Activated naive CD4-positive, alpha-beta T cell treated with anti-CD3 and anti-CD28 coated beads, Interleukin-2, amount 50 U/mL, for 16 hours (primary cell): ENCODE measurements around the gene TTC39B.

Experiments
- DNase-seq: peaks from one replicate; pipeline ENCODE4 v3.0.0-alpha.2; 2020

TTC39B gene

DNA sequence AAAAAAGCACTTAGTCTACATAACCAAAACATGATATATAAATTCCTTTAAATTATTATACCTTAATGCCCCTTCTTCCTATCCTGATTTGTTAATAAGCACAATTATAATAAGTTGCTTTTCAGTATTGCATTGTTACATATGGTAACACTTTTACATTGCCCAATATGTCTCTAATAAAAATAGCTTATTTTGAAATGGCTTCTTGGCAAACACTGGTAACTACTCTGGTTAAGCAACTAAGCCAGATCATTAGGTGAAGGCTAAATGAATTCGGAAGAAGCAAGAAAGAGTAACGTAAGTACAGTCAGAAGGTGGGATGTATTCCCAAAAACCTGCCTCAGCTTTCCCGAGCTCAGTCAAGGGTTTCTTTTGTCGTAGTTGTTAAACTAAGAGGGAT is 85.3 kb downstream of the TTC39B start:
- no peak for DNase-seq

DNA sequence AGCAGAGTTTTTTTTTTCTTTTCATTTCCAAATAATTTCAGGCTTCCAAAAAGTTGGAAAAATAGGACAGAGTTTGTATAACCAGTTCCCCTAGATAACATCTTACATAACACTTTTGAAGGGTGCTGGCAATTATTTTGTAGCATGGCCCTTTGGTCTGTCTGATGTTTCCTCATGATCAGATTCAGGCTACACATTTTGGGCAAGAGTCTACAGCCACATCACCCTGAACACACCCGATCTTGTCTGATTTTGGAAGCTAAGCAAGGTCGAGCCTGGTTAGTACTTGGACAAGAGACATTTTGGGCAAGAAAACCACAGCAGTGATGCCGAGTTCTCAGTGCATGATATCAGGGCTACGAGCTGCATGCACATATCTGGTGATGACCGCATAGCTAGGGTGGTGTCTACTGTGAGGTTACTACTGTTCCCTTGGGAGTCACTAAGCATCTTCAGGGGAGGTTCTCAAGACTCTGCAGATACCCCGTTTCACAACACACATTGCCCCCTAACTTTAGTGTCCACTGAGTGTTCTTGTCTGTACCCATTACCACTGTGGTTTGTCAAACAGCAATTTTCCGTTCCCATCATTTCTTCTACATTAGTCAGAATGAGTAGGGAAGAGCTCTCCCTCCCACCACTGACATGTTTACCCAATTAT is 86.2 kb downstream of the TTC39B start:
- no peak for DNase-seq

DNA sequence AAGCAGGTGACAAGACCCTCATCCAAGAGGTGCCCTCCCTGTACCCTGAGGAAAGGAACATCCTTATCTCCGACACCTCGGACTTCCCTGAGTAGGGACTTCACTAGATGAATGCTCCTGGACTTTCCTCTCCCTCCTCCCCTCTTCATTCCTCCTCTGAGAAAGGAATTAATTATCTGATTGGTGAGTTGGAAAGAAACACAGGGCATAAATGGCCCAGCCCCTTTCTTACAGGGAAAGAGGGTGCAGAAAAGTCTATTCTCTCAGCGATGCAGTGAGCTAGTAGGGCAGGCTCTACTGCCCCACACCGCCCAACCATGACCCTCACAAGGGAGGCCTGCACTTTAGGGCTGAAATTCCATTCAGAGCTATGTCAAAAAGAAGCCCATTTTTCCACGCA is 87.5 kb downstream of the TTC39B start:
- no peak for DNase-seq

DNA sequence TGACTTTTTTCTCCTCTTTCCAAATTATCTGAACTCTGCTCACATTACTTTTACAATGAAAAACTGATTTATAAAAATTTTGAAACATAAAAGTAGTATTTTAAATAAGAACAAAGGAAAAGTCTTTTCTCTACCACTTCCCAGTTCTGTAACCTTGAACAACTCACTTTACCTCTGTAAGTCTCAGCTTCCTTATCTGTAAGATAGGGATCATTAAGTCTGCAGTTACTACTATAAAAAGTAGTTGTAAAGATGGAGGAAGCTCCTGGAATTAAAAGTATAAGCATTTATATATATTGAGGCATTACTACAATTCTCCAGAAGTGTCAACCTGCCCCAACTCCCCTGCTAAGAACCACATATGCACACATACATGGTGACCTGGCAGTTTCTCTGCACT is 88.0 kb downstream of the TTC39B start:
- DNase-seq, result no peak

DNA sequence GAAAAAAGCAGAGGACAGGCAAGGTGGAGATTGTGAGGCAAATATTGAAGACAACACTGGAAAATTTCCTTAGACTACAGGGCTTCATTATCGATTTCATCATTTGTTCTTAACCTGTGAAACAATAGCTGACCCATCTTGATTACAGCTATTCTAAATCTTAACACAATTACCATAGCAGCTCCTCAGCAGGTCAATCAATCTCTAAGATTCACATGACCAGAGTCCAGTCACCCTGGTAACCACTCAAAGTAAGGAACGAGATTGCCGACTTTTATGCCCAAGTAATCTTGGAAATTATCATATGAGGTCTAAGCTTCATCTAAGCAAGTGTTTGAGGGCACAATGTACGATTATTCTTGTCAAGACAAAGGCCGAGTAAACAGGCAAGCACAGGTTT is 93.8 kb downstream of the TTC39B start:
- no peak for DNase-seq

DNA sequence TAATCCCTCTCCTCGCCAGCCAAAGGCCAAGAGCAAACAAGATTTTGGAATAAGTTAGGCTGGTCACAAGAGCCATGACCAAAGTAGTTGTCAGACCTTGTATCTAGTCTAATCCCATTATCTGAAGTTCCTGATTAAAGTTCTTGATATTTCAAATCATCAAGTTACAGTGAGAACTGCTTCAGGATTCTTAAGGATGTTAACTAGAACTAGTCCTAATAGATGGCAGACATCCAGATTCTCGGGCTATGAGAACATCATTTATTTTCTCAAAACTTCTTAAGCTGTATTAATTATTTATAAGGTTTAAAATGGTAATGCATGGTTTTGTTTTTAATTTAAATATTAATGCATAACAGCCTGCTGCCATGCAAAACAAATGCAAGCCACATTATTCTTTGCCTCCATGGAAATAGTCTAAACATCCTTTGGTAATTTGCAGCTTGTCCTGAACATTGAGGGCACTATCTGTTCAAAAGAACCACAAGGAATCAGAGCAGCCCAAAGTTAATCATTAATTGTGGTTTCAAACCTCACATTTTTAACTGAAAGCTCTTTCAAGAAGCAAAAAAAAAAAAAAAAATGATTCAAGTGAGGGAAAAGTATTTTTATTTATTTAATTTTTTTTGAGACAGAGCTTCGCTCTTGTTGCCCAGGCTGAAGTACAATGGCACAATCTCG is 95.1 kb downstream of the TTC39B start:
- DNase-seq, result no peak

DNA sequence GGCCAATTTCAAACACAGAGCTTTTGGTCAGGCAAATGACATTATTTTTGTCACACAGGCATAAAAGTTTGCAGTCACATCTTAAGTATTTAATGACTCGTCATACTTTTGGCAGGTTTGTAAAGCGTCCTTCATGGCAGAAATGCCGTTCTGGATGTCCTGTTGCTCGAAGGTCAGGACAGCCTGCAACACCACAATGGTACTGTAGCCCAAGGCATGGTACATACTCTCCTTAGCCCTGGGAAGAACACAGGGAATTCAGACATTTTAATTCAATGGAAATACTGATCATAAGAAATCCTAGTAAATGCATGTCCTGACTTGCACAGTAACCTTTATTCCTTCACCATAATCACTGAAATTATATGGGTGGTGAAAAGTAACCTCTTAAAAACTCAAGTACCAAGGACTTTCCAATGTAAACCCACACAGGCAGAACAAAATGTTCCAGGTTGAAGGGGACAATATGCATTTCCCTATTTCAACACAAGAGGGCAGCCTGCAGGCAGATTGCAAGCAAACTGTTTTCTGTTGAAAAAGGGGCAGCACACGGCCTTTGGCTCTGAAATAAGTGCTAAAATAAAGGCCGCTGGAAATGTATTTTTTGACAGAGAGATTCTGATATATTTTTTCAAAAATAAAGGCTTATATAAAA is 95.7 kb downstream of the TTC39B start:
- peak; percentile 46 for DNase-seq

DNA sequence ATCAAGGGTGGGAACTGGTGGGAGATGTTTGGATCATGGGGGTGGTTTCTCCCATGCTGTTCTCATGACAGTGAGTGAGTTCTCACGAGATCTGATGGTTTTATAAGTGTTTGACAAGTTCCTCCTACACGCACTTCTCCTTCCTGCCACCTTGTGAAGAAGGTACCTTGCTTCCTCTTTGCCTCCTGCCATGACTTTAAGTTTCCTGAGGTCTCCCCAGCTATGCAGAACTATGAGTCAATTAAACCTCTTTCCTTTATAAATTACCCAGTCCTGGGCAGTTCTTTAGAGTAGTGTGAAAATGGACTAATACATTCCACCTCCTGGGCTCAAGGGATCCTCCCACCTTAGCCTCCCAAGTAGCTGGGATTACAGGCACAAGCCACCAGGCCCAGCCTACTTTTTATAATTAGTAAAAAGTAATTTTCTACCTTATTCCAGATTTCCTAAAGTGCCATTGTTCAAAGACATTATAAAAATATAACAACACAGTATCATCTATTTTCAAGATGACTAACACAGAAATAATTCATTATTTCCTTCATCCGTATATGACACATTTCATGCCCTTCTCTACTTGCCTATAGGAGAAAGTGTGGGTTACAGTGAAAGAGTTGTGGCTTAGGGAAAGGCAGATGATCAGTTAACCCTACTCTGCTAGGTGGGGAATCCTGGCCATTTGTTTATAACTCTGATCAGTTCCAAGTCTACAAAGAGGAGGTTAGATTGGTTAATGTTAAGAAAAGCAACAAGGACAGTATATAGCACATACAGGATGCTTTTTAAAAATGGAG is 99.9 kb downstream of the TTC39B start:
- DNase-seq, result no peak

DNA sequence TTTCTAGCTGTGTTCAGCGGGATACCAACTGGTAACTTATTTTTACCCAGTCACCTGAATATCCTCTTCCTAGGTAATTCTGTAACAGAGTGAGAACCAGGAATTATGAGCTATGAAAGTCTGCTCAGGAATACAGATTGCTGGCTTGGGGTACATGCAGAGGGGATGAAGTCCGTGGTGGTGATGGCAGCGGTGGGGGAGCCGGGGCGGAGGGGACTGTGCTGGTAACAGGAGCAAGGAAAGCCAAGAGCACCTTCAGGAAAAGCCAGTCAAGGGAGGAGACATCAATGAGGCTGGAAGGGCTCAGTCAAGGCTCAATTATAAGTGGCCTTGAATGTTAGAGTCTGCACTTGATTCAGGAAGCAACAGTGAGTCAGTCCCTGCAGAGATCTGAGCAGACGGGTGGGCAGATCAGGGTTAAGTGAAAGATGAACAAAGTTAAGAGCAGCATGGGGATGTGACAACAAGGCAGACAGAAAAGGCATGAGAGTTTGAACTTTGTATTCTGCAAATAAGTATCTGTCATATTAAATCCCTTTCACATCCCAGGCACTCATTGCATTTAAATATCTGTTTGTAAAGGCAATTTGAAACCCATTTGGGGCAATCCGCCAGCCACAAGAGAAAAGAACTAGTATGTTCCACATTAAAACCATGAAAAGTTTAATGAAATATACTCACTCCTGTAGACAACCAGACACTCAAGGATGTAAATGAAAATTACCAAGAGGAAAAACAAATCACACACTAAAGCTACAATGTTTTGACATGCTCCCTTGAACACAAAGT is 101.2 kb downstream of the TTC39B start:
- no peak for DNase-seq

DNA sequence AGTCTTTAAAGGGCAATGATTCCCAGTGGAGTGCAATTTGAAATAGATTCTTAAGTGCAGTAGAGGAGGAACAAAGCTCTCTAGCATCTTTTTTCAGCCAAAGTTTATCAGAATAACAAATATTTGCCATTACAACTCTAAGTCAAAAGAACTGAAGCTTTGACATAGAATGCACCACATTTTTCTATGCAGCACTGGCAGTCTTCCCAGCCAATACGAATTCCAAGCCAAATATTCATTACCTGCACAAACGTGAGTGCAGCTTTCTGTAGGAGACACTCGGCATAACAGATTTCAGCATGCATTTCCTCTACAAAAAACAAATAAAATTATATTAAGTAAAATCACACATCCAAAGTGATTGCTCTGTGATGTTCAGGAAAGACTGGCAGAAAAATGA is 103.4 kb downstream of the TTC39B start:
- no peak for DNase-seq

DNA sequence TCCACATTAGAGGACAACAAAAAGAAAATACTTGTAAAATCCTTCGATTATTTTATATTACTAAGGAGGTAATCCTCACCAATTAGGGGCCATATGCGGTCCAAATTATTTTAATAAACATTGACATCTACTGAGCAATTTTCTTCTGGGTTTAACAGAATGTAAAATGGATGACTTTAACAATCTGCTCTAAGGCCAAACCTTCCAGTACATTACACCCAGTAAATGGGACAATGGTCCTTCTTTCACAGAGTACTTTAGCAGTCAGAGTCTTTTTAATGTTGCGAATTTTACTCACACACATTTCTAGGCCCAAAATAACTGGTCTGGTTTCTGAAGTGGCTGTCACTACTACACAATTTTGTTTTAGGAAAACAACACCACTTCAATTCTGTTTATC is 106.9 kb downstream of the TTC39B start:
- DNase-seq, result no peak

DNA sequence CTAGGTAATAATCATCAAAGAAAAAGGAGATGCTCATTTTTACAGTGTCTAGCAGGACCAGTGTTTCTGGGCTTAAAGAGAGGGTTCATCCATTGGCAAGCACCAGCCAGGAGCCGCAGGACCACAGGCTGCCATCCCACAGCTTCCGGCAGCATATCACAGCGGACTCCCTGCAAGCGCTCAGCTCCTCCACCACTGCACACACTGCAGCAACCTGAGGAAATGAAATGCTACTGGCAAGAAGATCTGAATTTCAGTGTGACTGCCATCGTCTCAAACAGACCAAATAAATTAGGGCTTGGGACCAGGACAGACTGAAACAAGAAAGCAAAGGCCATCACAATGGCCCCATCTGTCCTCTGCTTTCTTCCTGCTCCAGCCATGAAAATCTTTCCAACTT is 114.2 kb downstream of the TTC39B start:
- no peak for DNase-seq

DNA sequence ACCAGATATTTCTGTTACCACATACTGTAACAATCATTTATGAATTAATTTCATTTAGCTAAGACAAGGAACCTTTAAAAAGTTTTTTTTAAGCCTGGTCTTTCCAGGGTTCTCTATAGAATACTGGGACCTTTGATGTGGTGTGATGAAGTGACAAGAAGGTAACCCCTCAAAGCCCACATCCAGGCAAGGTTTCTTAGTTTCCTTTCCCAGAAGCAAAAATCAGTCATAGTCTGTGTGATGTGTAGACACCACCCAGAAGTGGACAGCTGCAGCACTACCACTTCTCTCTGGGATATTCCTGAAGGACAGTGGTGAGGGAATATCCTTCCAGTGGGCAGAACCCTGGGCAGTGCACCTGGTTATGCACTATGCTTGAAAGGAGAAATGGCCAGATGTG is 115.6 kb downstream of the TTC39B start:
- DNase-seq, result no peak

DNA sequence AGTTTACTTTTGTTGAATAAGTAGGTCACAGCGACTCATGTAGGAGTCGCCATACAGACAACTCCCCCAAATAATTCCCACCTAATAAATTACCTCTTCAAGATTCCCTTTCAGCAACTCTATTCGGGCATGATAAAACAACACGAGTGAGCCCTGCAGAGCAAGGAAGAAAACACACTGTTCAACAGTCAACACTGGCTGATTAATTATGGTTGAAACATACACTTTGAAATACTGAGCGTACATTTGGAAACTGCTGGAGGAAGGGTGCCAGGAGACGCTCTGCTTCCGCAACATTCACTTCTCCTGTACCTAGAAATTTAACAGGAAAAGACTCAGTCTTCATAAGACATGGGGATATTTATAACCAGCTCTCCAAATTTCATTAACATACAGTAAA is 117.5 kb downstream of the TTC39B start:
- DNase-seq, result no peak

DNA sequence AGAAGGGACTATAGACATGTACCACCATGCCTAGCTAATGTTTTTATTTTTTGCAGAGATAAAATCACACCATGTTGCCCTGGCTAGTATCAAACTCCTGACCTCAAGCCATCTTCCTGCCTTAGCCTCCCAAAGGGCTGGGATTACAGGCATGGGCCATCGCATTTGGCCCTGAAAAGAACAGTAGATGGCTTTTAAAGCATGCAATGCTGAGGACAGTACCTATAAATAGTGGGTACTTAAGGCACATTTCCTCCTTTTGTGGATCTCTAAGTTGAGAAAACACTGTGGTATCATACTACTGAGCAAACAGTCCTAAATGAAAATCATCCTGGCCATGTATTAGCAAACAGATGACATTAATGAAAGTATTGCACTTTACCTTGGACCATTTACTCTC is 119.4 kb downstream of the TTC39B start:
- DNase-seq, result no peak

DNA sequence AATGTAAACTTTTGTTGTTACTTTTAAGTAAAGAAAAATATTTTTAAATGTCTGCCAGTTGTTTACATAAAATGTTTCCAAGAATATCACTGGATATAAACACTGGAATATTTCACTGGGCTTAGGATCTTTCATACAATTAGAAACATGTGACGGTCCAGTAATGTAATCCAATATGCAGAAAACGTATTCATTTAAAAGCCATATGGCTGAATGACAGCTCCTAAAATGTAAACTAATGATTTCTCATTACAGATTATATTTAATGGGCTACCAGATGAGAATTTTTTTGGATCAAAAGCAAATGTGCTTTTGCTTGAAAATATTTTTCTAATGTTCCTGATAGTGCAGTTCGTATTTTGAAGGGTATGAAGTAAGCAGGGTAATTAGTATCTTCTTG is 124.3 kb downstream of the TTC39B start:
- DNase-seq, result no peak

DNA sequence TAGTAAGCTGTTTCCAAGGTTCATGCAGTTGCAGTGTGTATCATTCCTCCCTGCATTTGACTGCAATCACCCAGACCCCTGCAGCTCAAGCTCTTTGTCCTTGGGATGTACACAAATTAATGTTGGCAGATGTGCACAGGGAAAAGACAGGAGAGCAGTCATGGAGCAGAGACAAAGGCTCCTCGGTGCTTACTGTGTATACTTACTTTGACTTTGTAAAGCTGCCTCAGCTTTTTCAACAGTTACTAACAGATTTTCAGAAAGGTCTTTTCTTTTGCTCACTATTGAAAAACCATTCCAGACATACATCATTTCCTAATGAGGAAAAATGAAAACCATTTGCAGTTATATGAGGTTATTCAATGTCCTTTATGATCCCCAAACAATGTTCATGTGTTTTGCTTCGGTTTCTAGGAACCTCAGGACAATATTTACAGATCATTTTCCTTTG is 124.9 kb downstream of the TTC39B start:
- DNase-seq, result no peak

DNA sequence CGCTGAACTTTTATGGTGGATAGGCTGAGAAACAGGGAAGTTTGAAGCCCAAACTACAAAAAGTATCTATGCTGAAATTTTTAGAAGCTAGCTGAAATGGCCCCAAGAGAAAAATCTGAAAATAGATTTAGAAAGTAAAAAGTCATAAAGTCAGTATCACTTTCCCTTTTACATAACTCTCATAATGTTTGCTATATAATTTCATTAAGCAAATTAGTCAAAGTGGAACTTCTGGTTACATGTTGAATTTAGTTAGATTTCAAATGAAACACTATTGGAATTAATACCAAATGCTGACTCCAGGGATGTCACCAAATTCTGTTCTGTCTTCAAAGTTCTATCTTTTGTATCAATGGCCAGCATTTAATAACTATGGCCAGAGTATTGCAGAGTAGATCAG is 126.9 kb downstream of the TTC39B start:
- no peak for DNase-seq

DNA sequence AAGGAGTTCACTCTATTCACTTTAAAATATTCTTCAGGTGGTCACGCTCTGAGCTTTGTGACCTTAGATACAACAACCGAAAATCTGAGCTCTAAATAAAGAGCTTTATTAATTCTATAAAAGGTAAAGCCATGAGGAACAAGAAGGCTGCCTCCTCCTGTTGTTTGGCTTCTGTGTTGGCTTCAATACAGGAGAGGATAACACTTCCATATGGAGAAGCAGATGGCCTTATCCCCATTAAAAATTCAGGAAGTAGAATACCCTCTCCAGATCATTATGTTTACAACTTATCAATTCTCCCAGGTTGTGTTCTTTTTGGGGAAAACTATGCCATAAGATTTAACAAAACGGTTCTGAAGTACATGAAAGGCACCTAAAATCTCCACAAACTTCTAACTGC is 128.4 kb downstream of the TTC39B start:
- no peak for DNase-seq

DNA sequence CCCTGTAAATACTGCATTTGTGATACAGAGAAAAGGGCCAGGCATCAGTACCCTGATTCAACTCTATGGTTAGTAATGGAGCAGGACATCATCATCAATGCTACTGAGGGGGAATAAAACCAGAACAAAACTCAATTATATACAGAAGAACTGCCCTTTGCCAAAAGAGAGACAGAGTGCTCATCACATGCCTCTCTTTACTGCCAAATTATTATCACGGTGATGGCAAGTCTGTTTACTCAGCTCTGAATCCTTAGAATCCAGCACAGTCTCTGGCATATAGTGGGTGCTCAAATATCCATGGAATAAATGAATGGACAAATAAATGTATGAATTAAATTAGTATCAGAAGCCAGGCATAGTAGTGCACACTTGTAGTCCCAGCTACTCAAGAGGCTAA is 130.2 kb downstream of the TTC39B start:
- DNase-seq, result no peak

DNA sequence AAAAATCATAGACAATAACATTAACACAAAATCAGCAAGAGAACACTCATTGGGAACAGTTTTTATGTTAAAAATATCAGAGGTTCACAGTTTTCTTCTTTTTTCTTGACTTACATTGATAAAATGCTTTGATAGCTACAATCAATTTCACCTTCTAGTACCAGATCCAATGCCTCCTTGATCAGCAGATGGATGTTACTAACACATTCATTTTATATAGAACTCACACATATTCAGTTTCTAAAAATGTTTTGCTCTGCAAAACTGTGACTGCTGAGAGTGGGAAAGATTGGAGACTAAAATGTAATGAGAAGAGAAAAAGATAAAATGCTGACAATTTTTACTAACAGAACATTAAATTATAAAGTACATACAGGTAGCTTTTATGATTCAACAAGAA is 143.1 kb downstream of the TTC39B start:
- no peak for DNase-seq

DNA sequence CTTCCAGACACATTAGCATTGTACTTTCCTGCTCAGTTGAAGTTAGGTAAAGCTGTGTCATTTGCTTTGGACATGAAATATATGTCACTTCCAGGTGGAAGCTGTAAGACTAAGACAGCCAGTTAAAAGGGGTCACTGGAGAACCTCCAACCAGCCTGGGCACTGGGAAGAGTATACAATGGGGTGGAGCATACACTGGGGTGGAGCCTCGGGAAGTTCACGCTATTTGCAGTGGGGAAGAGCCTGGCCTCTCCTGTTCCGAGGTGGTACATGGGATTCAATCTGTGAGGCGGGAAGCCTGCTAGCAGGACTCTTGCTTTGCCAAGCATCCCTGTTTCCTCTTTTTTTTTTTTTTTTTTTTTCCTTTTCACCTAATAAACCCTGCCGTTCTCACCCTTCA is 145.3 kb downstream of the TTC39B start:
- DNase-seq, result no peak

DNA sequence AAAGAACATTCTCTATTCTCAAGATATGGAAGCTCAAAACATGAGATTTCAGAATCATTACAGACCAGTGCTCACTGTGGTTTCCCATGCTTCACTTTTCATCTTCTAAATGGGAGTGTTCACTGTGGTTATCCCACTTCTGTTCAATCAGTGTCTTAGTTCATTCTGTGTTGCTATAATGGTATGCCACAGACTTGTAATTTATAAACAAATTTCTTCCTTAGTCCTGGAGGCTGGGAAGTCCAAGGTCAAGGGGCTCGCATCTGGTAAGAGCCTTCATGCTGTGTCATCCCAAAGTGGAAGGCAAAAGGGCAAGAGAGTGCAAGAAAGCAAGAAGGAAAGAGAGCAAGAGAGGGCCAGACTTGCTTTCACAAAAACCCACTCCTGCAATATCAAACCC is 146.3 kb downstream of the TTC39B start:
- DNase-seq, result no peak
